Hematopoietic multipotent progenitor cell treated with erythropoietin and hydrocortisone succinate and interleukin-3 and kit ligand, for 4 days (in vitro differentiated cells): Measurements from ENCODE around the gene HS1BP3.

ENCODE experiments used
- DNase-seq: peaks from one replicate; pipeline ENCODE4 v3.0.0-alpha.2; 2015

The HS1BP3 gene

GRCh38 chr2:20615466-20616241 is 35.2 kb downstream of the HS1BP3 start:
- DNase-seq = no peak

- DNase-seq = no peak
Observed at GRCh38 chr2:20615068-20615465, 35.8 kb downstream of the HS1BP3 start.

GRCh38 chr2:20614201-20615067 is 36.5 kb downstream of the HS1BP3 start:
- DNase-seq = no peak

- DNase-seq = no peak
Observed at GRCh38 chr2:20612925-20613916, 37.7 kb downstream of the HS1BP3 start.

- no peak for DNase-seq
Observed at GRCh38 chr2:20611844-20612356, 39.0 kb downstream of the HS1BP3 start.

GRCh38 chr2:20611077-20611843 is 39.6 kb downstream of the HS1BP3 start:
- DNase-seq = no peak

GRCh38 chr2:20609995-20610357 is 40.9 kb downstream of the HS1BP3 start:
- DNase-seq = no peak

GRCh38 chr2:20609349-20609994 is 41.4 kb downstream of the HS1BP3 start:
- no peak for DNase-seq

- DNase-seq = no peak
Observed at GRCh38 chr2:20608666-20609348, 42.1 kb downstream of the HS1BP3 start.

GRCh38 chr2:20607446-20607845 is 43.5 kb downstream of the HS1BP3 start:
- no peak for DNase-seq

GRCh38 chr2:20606198-20606597 is 44.7 kb downstream of the HS1BP3 start:
- no peak for DNase-seq

GRCh38 chr2:20604951-20605381 is 45.9 kb downstream of the HS1BP3 start:
- no peak for DNase-seq

GRCh38 chr2:20604401-20604911 is 46.4 kb downstream of the HS1BP3 start:
- DNase-seq = no peak

GRCh38 chr2:20603791-20604190 is 47.1 kb downstream of the HS1BP3 start:
- DNase-seq = no peak

GRCh38 chr2:20602803-20603202 is 48.1 kb downstream of the HS1BP3 start:
- no peak for DNase-seq

- DNase-seq = peak; percentile 29
Observed at GRCh38 chr2:20600756-20601325, 50.1 kb downstream of the HS1BP3 start.

GRCh38 chr2:20599861-20600461 is 50.9 kb downstream of the HS1BP3 start:
- DNase-seq = no peak

GRCh38 chr2:20599001-20599600 is 51.8 kb downstream of the HS1BP3 start:
- DNase-seq = no peak

- DNase-seq = no peak
Observed at GRCh38 chr2:20597860-20598183, 53.1 kb downstream of the HS1BP3 start.
